Measurements from ENCODE around the gene CACNB3.

Gene CACNB3

DNA sequence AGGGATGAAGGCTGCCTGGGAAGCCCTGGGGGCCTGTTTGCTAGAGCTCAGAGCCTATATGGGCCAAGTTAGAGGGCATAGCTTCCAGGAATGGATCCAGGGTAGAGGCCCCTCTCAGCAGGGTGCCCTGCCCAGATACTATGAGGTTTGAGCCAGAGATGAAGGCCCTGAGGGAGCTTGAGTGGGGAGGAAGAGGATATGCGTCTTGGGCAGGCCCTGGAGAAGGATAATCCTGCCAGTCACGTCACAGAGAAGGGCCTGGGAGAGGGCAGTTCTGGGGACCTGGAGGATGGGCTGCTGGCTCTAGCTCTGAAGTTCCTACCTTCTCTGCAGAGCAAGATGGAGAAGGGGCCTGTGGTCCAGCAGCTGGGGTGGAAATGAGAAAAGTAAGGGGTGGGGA lies 5.9 kb upstream of the CACNB3 start:
- TF ChIP-seq CTCF (IDR thresholded peaks at IDR 0.05; ENCODE audit: control insufficient read depth, extremely low read depth, insufficient read depth) = no peak
- no peak overlapping the region for H3K4me3 ChIP-seq (ENCODE audit: low read depth, low read length)
- no peak for DNase-seq (ENCODE audit: low read depth)

GRCh38 chr12:48813465-48814261 lies 4.6 kb upstream of the CACNB3 start:
- TF ChIP-seq CTCF (IDR thresholded peaks at IDR 0.05; ENCODE audit: control insufficient read depth, extremely low read depth, insufficient read depth) = no peak
- no peak for DNase-seq (ENCODE audit: low read depth)
- H3K4me3 ChIP-seq (ENCODE audit: low read depth, low read length) = peak overlapping the region; percentile 81

DNA sequence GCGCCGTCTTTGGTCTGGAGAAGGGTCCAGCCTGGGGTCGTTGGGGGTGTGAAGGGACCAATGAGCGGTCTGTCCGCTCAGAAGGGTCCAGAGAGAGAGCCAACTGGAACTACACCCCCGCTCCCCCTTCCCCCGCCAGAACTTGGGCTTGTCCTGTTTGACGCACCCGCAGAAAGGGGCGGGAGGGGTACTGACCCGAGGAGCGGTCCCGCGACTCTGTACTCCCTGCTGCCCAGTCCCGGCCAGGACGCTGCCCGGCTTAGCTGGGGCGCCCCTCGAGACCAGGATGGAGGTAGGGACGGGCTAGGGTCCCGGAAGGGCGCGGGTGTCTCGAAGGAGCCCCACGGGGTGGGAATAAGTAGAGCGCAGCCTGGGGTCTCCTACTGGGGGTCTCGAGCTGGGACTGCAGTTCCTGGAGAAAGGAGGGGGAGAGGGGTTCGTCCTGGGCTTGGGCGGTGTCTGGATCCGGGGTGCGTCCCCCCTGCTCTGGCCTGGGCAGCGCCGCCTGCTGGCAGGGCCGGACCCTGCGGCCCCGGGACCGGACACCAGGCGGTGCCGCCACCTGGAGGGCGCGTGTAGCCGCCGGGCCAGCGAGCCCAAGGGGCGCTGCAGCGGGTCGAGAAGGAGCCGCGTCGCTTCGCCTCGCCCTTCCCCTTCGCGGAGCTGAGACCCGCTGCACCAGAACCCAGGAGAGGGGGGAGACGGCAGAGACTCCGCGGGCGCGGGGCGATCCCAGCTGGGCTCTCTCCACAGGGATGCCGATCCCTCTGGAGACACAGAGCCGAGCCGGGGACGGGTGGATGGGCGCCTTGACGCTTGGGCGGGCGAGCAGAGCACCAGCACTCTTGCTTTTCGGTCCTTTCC lies 3.8 kb upstream of the CACNB3 start:
- peak; percentile 11 for DNase-seq (ENCODE audit: low read depth)
- TF ChIP-seq CTCF (IDR thresholded peaks at IDR 0.05; ENCODE audit: control insufficient read depth, extremely low read depth, insufficient read depth) = peak; percentile 100
- peak overlapping the region; percentile 81 for H3K4me3 ChIP-seq (ENCODE audit: low read depth, low read length)

- H3K4me3 ChIP-seq (ENCODE audit: low read depth, low read length) = peak overlapping the region; percentile 81
- no peak for TF ChIP-seq CTCF (IDR thresholded peaks at IDR 0.05; ENCODE audit: control insufficient read depth, extremely low read depth, insufficient read depth)
- peak; percentile 59 for DNase-seq (ENCODE audit: low read depth)
These were observed 2.9 kb upstream of the CACNB3 start for GRCh38 chr12:48815126-48816110.

DNA sequence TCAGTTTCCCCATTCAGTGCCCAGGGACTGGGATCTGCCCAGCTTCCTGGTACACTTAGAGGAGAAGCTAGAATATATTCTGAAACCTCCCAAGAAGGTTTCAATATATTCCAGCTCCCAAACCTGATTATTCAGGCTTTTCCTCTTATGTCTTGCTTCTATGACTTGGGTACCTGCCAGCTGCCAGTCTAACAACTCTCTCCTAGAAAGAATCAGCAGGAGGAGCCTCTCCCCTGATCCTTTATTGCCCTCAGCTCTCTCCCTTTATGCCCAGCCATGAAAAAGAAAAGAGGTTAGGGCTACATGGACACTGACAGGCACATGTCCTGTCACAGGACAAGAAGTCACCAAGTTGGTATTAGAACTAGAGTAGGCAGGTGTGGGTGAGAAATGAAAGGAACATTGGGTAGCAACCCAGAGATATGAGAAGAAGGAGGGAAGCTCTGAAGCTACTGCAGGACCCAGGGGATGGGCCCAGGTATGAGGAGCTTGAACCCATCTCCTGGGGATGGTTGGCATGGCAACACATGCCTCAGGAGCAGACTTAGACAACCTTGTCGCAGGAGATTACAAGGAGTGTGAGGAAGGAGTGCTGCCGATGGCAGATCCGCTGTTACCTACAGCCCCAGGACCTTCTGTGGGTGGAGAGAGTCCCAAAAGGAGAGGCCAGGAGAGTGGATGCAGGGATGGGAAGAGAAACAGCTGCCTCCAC lies 2.0 kb upstream of the CACNB3 start:
- peak overlapping the region; percentile 81 for H3K4me3 ChIP-seq (ENCODE audit: low read depth, low read length)
- peak; percentile 53 for DNase-seq (ENCODE audit: low read depth)
- TF ChIP-seq CTCF (IDR thresholded peaks at IDR 0.05; ENCODE audit: control insufficient read depth, extremely low read depth, insufficient read depth) = no peak
